GM10847 (cell line): ENCODE data around the gene NUBPL.

Experiments
- POLR2A ChIP-seq: IDR thresholded peaks from 2 replicates; pipeline ENCODE4 v1.6.1; 2011; ENCODE audit not compliant: insufficient read length; ENCODE audit errors: extremely low read depth

The NUBPL gene

GRCh38 chr14:31561155-31561846 lies at the start of gene NUBPL:
Gene NUBPL (plus strand): TSS chr14:31561404. CDS start chr14:31561440, 36 bp downstream.
- peak; percentile 79 for TF ChIP-seq POLR2A

- TF ChIP-seq POLR2A, result no peak
Measured at GRCh38 chr14:31527087-31527486, 34.1 kb upstream of the NUBPL start.

- no peak for TF ChIP-seq POLR2A
Measured at GRCh38 chr14:31527546-31527945, 33.7 kb upstream of the NUBPL start.

- no peak for TF ChIP-seq POLR2A
Measured at GRCh38 chr14:31529053-31529452, 32.2 kb upstream of the NUBPL start.

- no peak for TF ChIP-seq POLR2A
Measured at GRCh38 chr14:31530136-31530535, 31.1 kb upstream of the NUBPL start.

GRCh38 chr14:31536201-31536960 lies 24.8 kb upstream of the NUBPL start:
- no peak for TF ChIP-seq POLR2A

- TF ChIP-seq POLR2A, result no peak
Measured at GRCh38 chr14:31541702-31542101, 19.5 kb upstream of the NUBPL start.

- no peak for TF ChIP-seq POLR2A
Measured at GRCh38 chr14:31543969-31544799, 17.0 kb upstream of the NUBPL start.

- no peak for TF ChIP-seq POLR2A
Measured at GRCh38 chr14:31544816-31545215, 16.4 kb upstream of the NUBPL start.

- TF ChIP-seq POLR2A, result no peak
Measured at GRCh38 chr14:31545328-31545727, 15.9 kb upstream of the NUBPL start.

- TF ChIP-seq POLR2A, result no peak
Measured at GRCh38 chr14:31549817-31550216, 11.4 kb upstream of the NUBPL start.

- TF ChIP-seq POLR2A, result no peak
Measured at GRCh38 chr14:31550589-31550988, 10.6 kb upstream of the NUBPL start.

- no peak for TF ChIP-seq POLR2A
Measured at GRCh38 chr14:31556191-31556590, 5.0 kb upstream of the NUBPL start.

GRCh38 chr14:31559939-31560338 lies 1.3 kb upstream of the NUBPL start:
- no peak for TF ChIP-seq POLR2A

- TF ChIP-seq POLR2A, result no peak
Measured at GRCh38 chr14:31560759-31561154, 447 bp upstream of the NUBPL start.

GRCh38 chr14:31564194-31564593 lies 3.0 kb downstream of the NUBPL start:
- no peak for TF ChIP-seq POLR2A
